ENCODE measurements around the gene MYO1D.
"Not testable (repeated sequence)": the region's sequence is repeated elsewhere in the genome, so short reads cannot be mapped to it uniquely, and the experiment has no call there.

MYO1D gene

DNA sequence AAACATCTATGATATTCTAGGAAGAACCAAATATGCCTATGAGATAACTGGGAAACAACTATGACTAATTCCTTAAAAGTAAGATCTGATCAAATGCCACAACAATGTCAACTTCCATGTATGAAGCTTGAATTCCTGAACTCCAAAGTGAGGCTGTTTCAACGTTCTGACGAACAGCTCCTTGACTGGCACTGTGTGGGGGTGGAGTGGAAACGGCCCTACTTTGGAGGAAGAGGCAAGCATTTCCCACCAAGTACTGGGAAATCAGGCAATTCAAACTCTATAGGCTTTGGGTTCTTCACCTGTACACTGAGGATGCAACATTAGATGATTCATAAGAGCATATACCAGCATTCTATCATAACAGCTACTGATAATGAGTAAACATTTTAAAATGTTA is 203.0 kb downstream of the MYO1D start:
- DNase-seq (ENCODE audit: low read depth), result no peak

DNA sequence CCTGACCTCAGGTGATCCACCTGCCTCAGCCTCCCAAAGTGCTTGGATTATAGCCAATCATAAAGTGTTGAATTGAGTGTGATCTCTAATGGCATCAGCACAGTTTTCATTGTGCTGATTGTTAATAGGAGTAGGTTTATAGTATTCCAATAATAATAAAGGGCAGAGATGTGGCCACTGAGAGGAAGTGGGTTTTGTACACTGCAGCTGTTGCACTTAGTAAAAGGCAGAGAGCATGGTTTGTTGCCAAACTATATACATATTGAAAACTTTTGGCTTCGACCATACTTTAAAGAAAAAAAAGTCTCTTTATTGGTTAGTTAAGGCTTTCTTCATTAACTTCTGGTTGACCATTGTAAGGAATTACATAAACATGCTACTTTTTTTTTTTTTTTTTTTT is 204.2 kb downstream of the MYO1D start:
- no peak for DNase-seq (ENCODE audit: low read depth)

DNA sequence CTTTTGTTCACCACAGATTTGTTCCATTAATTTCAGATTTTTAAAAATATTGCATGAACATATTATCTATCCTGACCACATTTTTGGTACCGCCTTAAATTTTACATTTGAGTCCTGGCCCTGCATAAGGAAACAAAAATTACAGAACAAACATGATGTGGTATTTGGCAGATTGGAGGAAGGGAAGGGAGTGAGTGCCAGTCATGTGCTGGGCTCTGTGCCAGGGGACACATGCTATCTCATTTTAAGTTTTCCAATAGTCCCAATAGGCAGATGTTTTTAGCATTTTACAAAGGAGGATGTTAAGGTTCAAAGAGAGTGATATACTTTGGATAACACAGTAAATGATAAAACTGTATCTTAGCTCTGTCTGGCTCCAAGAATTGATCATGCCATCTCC is 205.0 kb downstream of the MYO1D start:
- no peak for DNase-seq (ENCODE audit: low read depth)

DNA sequence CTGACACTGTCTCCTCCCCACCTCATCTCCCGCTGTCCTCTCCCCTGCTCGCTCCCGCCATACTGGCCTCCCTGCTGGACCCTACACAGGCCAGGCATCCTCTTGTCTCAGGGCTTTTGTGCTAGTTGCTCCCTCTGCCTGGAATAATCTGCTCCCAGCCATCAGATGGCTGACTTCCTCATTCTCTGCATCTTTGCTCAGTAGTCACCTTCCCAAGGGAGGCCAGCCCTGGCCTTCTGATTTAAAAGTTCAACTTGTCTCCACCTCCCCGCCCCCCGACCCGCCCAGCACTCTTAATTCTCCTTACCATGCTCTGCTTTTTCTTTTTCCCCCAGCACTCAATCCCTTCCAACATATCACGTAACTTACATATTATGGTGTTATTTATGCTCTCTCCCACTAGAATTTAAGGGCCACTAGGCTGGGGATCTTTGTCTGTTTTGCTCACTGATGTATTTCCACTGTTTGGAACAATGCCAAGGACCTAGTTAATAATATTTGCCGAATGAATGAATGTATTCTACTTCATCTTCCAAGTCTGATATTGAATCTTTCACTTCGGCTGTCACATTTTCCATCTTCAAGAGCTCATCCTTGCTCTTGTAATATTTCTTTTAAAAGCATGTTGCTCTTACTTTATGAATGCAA is 211.9 kb downstream of the MYO1D start:
- DNase-seq (ENCODE audit: low read depth), result no peak

DNA sequence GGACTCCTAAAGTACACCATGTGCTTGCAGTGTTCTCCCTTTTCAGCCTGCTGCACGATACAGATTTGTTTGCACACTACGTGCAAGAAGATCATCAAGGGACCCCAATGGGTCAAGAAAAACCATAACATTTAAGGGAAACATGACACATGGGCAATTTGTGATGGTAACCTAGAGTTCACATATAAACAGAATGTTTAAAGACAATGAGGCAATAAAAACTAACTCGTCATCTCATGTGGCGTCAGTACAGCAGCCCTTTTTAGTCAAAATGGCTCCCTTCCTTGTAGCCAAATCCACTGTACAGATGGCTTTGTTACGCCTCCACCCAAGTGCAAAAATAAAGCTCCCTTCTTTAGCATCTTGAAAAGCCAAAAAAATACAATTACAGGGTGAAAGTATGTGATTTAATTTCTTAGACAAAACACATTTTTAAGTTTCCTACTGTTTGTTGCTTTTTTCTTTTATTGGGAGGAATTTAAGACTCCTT is 216.4 kb downstream of the MYO1D start:
- DNase-seq (ENCODE audit: low read depth), result no peak

DNA sequence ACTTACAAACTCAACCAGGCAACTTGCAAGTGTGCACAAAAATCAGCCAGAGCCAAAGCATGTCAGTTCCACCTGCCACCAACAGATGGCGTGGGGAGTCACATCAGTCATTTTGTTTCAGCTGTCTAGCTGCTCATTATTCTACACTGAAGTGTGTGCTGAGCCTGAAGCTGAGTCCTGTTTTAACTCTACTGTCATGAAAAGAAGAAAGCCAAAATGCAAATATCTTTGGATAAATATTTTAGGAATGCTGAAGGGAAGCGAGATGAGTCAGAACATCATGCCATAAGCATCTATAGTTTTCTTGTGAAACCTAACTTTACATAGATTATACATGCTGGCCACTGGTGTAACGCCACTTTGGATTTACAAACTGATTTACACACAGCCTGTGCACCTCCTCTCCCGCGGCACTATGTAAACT is 217.5 kb downstream of the MYO1D start:
- DNase-seq (ENCODE audit: low read depth), result peak; percentile 35

DNA sequence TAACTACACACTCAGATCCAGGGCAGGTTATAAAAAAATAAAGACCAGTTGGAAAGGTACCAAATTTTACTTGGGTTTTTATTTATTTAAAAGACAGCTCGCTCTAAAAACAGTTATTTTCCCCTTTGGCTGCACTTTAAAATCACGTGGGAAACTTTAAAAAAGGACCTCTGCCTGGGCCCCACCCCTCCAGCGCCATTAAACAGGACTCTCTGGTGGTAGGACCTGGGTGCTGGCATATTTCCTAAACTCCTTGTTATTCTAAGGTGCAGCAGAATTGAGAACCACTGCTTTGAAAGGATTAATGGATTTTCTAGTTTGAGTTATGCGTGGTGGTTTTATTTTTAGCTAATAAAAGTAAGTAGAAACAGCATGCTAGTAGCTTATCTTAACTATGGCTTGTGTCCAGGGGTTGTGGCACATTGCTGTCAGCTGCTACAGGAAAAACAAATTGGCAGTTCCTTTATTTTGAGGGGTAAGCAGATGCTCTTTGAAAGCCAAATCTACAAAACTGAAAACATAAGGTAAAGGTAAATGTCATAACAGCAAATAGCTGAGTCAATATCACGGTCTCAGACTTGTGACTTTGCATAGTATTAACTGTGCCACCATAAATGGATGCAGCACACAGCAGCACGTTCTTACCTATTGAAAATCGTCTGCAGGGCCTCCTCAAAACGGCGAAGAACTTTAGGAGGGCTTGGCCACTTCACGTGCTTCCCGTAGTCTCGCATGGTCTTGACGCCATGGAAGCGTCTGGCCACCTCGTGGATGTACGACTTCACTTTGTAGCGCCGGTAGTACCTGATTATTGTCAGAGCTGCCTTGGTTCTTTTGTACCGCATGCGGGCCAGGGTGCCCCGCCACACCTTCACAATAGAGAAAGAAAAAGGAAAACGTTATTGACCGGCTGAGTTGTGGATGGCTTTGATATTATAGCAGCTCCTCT is 218.2 kb downstream of the MYO1D start:
- DNase-seq (ENCODE audit: low read depth), result no peak

DNA sequence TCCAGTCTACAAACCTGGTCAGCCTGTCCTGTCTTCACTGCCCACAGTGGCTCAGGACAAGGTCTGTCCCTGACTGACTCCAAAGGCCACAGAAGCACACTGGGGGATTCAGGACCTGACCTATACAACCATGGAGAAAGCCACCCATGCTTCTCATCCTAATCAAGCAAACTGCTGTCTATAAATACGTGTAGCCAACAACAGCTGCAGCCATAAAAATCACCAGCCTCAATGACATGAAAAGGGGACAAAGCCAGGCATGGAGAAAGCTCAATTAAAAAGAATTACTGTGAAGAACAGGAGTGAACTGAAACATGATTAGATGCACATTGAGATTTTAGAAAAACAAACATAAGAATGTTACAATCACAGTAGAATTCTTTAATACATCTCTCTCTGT is 220.0 kb downstream of the MYO1D start:
- DNase-seq (ENCODE audit: low read depth), result no peak

DNA sequence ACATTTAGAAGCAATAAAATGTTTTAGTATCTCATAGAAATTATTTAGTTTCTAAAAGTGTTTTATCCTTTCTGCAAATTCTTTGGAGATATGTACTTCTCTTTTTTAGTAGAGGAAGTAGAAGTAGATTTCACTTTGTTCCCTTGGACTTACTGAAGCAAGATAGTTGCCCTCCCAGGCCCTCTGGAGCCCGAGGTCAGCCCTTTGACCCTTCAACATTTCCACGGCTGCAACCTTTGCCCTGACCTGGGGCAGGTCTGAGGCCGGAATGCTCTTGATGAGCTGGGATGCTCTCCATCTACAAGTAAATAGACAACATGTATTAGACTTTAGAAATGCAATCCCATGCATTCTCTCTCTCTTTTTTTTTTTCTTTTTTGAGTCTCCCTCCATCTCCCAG is 222.6 kb downstream of the MYO1D start:
- DNase-seq (ENCODE audit: low read depth), result no peak

DNA sequence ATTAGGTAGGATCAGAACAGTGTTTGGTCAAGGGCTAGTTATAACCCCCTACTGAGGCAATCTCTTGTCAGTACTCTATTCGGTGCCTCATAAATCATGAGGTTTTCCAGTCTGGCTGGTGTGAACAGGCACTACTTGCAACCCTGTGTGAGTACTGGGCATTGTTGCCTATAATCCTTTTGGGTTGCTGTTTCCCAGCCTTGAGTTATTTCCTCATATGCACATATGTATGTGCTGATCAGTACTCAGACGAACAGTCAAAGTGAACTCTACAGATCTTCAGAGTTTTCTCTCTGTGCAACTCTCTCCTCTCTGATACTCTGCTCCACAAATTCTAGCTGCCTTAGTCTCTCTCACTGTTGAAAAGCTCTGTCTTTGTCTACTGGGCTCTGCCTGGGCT is 225.8 kb downstream of the MYO1D start:
- DNase-seq (ENCODE audit: low read depth), result no peak

DNA sequence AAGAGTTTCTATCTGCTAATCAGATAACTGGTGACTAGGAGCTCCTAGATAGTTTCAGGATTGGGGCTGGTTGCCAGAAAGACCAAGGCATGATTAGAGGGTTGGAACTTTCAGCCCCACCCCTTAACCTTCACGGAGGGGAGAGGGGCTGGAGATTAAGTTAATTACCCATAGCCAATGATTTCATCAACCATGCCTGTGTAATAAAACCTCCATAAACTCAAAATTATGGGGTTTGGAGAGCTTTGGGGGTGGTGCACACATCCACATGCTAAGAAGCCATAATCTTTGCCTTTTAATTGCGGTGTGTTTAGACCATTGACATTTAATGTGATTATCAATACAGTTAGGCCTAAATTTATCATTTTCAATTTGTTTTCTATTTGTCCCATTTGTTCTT is 228.5 kb downstream of the MYO1D start:
- DNase-seq (ENCODE audit: low read depth), result no peak

DNA sequence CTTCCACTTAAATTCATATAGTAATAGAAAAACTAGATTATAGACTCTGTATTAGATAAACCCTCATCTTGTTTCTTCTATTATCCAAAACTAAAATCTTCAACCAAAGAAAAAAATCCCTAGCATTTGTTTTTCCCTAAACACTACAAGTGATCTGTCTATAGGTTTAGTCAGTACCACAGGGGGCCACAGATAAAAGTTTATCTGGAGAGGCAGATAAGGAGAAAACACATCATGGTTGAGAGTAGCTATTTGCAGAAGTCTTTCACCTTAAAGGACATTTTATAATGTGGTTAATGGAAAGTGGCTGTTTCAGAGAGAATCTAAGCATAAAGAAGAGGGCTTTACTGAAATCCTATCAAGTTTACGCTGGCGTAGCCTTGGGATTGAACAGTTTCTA is 230.0 kb downstream of the MYO1D start:
- no peak for DNase-seq (ENCODE audit: low read depth)

DNA sequence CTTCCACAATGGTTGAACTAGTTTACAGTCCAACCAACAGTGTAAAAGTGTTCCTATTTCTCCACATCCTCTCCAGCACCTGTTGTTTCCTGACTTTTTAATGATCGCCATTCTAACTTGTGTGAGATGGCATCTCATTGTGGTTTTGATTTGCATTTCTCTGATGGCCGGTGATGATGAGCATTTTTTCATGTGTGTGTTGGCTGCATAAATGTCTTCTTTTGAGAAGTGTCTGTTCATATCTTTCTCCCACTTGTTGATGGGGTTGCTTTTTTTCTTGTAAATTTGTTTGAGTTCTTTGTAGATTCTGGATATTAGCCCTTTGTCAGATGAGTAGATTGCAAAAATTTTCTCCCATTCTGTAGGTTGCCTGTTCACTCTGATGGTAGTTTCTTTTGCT is 235.4 kb downstream of the MYO1D start:
- not testable (repeated sequence) for DNase-seq (ENCODE audit: low read depth)

DNA sequence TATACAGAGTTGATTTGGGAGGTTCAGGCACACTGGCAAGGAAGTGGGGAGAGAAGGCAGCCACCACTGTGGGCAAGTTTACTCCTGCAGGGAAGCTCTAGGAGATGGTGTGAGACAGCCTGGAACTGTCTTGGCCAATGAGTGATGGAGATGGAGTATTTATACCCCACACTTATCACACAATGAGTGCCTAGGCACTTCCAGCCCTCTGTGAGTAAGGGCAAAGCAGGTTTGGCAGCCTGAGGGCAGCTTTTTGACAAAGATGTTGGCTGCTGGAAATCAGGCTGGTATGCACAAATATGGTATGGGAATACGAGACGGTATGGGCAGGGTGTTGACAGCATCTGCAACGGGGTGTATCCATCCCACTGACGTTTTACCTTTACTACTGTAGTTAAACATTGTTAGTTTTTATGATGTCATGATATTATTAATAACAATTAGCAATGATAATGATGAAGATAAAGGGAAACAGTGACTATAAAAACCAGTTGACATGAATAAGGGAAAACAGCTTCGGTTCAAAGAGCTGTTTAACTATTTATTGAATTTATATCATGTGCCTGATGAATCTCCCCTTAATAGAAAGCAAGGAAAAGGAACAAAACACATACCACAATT is 240.2 kb downstream of the MYO1D start:
- DNase-seq (ENCODE audit: low read depth), result no peak

DNA sequence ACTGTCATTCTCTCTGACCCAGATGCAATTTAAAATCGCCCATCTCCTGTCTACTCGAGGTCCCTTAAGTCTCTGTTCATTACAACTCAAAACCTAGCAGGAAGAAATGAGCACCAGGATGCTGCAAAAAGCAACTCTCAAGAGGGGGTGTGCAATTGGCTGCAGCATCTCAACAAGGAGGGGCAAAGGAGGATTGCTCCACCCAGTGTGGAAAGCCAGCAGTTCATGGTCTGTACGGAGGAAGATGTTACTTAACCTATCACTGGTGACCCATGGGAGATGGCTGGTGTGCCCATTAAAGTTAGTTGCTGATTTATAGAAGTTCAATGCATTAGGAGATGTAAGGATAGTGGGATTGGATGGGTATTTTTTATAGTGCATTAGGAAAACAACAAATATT is 242.8 kb downstream of the MYO1D start:
- no peak for DNase-seq (ENCODE audit: low read depth)

DNA sequence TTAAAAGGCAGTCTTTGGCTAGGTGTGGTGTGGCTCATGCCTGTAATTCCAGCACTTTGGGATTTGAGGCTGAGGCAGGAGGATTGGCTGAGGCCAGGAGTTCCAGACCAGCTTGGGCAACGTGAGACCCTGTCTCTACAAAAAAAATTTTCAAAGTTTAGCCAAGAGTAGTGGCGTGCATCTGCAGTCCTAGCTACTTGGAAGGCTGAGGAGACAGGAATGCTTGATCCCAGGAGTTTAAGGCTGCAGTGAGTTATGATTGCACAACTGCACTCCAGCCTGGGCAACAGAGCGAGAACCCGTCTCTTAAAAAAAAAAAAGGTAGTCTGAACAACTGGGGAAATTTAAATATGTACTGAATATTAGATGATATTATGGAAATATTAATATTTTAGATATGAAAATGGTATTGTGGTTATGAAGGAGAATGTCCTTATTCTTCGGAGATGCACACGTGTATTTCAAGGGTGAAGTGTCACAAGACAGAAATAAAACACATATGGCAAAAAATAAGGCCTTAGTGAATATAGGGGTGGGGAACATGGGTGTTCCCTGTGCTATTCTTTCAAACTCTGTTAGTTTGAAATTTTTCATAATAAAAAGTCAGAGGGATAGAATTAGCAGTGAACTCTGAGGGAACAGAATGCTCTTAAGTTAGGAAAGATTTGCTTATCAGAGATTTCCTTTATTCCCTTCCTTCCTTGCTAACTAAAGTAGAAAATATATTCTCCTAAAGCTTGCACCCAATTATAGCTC is 245.4 kb downstream of the MYO1D start:
- no peak for DNase-seq (ENCODE audit: low read depth)

DNA sequence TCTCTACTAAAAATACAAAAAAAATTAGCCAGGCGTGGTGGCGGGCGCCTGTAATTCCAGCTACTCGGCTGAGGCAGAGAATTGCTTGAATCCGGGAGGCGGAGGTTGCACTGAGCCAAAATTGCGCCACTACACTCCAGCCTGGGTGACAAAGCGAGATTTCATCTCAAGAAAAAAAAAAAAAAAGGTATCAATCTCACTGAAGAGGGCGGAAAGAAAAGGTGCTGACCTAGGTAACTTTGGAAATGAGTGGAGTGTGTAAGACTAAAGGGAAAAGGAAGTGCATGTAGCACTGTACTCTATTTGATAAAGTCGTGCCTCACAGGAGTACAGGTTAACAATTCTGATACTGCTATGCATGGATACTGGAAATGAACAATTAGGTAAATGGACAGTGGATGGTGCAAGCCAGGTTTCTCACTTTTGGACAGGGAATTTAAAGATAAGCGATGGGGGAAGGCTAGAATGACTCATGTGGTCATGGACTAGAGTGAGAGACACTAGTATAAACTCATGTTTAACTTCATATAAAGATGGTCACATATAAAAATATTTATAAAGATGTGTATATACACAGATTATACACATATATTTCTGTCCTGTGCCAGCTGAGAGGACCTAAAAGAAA is 247.2 kb downstream of the MYO1D start:
- no peak for DNase-seq (ENCODE audit: low read depth)

DNA sequence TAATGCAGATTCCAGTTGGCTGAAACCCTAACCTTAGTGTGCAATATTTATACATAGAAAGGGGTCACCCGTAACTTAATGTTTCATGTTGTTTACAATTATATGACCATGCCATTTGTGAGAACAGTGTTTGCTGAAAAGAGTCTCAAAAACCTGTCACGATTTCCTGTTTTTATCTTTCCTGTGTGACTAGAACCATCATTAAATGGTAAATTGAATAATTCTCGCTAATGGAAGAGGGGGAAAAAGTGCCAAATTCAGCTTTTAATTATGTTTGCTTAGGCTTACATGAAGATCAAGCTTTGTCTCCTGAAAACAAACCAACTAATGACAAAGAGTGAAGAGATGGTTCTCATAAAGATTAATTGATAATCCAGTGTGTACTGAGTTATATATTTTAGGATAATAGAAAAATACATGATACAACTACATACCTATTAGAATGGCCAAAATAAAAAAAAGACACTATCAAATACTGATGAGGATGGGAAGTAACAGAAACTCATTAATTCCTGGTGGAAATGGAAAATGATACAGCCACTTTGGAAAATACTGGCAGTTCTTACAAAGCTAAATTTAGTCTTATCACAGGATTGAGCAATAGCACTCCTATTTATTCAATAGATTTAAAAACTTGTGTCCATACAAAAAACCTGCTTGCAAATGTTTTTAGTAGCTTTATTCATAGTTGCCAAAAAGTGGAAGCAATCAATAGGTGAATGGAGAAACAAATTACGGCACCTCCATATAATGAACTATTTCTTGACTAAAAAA is 248.5 kb downstream of the MYO1D start:
- DNase-seq (ENCODE audit: low read depth), result no peak

DNA sequence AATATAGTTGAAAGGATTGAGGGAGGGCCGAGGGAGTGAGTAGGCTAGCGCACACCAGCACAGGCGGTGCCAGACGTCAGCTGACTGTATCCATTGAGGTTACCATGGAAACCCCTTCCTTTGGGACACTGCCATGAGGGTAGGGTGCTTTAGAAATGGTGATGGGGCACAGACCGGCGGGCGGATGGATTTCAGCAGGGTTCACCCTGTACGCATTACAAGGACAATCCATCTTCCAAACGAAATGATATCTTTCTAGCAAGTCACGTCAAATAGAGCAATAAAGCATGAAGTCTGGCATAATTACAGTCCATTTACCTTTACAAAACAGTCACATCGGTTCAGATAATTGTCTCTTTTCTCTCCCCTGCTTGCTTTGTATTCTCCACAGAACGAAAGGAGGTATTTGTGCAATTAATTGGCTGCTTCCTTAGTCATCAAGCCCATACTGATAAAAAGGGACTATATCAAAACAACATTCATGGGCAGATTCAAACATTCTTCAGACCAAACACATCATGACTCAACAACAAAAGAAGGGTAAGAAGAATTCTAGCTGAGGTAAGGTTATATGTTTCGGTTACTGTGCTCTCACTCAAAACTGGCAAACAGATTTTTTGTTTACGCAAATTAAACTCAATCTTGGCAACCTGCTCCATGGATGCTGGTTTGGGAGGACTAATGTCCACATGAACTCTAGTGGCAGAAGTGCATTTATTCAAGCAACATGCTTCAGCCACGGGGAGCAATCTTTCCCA is 249.5 kb downstream of the MYO1D start:
- no peak for DNase-seq (ENCODE audit: low read depth)

DNA sequence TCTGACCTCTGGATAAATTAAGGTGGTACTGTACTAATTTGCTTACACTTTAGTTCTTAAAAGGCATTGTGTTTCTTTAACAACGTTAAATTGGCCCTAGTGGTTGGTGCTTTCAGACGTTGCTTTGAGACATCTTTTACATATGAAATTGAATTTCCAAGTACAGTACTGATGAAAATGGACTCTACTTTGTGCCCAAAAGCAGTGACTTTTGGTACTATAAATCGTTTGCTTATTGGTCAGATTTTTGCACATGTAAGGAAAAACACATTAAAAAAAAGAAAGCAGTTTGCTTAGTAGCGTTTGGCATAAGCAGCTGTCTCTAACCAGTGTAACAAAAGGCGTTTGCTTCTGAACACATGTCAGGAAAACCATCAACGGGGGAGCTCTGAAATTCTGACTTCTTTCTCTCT is 250.5 kb downstream of the MYO1D start:
- no peak for DNase-seq (ENCODE audit: low read depth)

Measured in stimulated activated CD8-positive, alpha-beta memory T cell treated with anti-CD3 and anti-CD28 coated beads, Interleukin-15, amount 100 ng/mL, for 1 hour (primary cell).